CD14-positive monocyte (primary cell): ENCODE measurements around the gene GAS7. TPM values are rescaled to one million over a fixed set of nuclear protein-coding genes. Genes with fewer than 3 reads are reported as not detected.

Experiments used
- DNase-seq, 3 donors: peaks; one replicate each; pipeline ENCODE4 v3.0.0-alpha.2; 2011 to 2022
- H2AFZ ChIP-seq: 2 replicates; pipeline ENCODE4 v1.6.0; 2012; ENCODE audit warnings: mild to moderate bottlenecking, low read depth, low read length, inconsistent platforms; ENCODE audit not compliant: insufficient read depth, poor library complexity, severe bottlenecking
- H3K27ac ChIP-seq, 2 donors: 1 replicate in 1 of 2; 2 replicates in 1 of 2; pipeline ENCODE4 v1.5.1; 2012 to 2013; ENCODE audit warnings: low read length in 2 of 2, control low read depth in 1 of 2, inconsistent platforms in 1 of 2, low read depth in 1 of 2, mild to moderate bottlenecking in 1 of 2
- H3K27me3 ChIP-seq, 2 donors: one replicate each; pipeline versions ENCODE4 v1.6.0 to v1.6.1; 2011 to 2013; ENCODE audit warnings: low read length in 2 of 2; ENCODE audit not compliant: control insufficient read depth in 2 of 2, insufficient read depth in 2 of 2
- H3K36me3 ChIP-seq, 2 donors: replicated peaks in 1 of 2; 1 replicate in 1 of 2; 2 replicates in 1 of 2; pipeline versions ENCODE4 v1.5.1 to v1.6.1; 2012 to 2013; ENCODE audit warnings: low read length in 2 of 2, control low read depth in 1 of 2, inconsistent platforms in 1 of 2, mild to moderate bottlenecking in 1 of 2; ENCODE audit not compliant: insufficient read depth in 2 of 2, control insufficient read depth in 1 of 2
- H3K4me1 ChIP-seq, 2 donors: 1 replicate in 1 of 2; 2 replicates in 1 of 2; pipeline versions ENCODE4 v1.5.1 to v1.6.1; 2012 to 2013; ENCODE audit warnings: low read length in 2 of 2, control low read depth in 1 of 2, inconsistent platforms in 1 of 2, mild to moderate bottlenecking in 1 of 2, moderate library complexity in 1 of 2; ENCODE audit not compliant: insufficient read depth in 2 of 2, control insufficient read depth in 1 of 2
- H3K4me2 ChIP-seq: replicated peaks from 2 replicates; pipeline ENCODE3; 2012; ENCODE audit warnings: low read length, moderate library complexity, mild to moderate bottlenecking; ENCODE audit not compliant: poor library complexity, severe bottlenecking; ENCODE audit errors: extremely low read depth
- H3K4me3 ChIP-seq, 3 experiments: fragments of 200-600 bp in 1 of 3; sonication (generic) in 1 of 3; replicated peaks in 1 of 3; 1 replicate in 2 of 3; 2 replicates in 1 of 3; pipeline ENCODE4 v1.5.1; 2011 to 2013; ENCODE audit warnings: low read length in 3 of 3, mild to moderate bottlenecking in 3 of 3, control low read depth in 2 of 3, low read depth in 2 of 3, inconsistent platforms in 1 of 3, moderate library complexity in 1 of 3
- H3K79me2 ChIP-seq: 2 replicates; pipeline ENCODE4 v1.6.0; 2012; ENCODE audit warnings: mild to moderate bottlenecking, control low read depth, inconsistent platforms, low read length, moderate library complexity; ENCODE audit not compliant: insufficient read depth
- H3K9ac ChIP-seq: 2 replicates; pipeline ENCODE4 v1.6.0; 2017; ENCODE audit warnings: low read length, mild to moderate bottlenecking; ENCODE audit not compliant: insufficient read depth, poor library complexity, severe bottlenecking
- H3K9me3 ChIP-seq, 2 donors: replicated peaks in 1 of 2; 1 replicate in 1 of 2; 2 replicates in 1 of 2; pipeline versions ENCODE4 v1.5.1 to v1.6.1; 2012 to 2013; ENCODE audit warnings: low read length in 2 of 2, control low read depth in 1 of 2; ENCODE audit not compliant: control insufficient read depth in 1 of 2, insufficient read depth in 1 of 2
- H4K20me1 ChIP-seq: 2 replicates; pipeline ENCODE4 v1.6.0; 2012; ENCODE audit warnings: mild to moderate bottlenecking, low read length, control low read depth, moderate library complexity; ENCODE audit not compliant: insufficient read depth
- H3K27ac Mint-ChIP-seq, 7 donors: one replicate each; pipeline ENCODE4 v1.8.0; 2020; ENCODE audit warnings: mild to moderate bottlenecking in 7 of 7, mixed read lengths in 7 of 7, moderate library complexity in 6 of 7, inconsistent platforms in 2 of 7
- H3K27me3 Mint-ChIP-seq, 3 donors: one replicate each; pipeline ENCODE4 v1.8.0; 2021 to 2022; ENCODE audit warnings: low read depth in 3 of 3, mild to moderate bottlenecking in 3 of 3, mixed read lengths in 3 of 3, moderate library complexity in 3 of 3, inconsistent platforms in 1 of 3
- H3K36me3 Mint-ChIP-seq, 2 donors: one replicate each; pipeline ENCODE4 v1.8.0; 2020; ENCODE audit warnings: mixed read lengths in 2 of 2, inconsistent platforms in 1 of 2, mild to moderate bottlenecking in 1 of 2
- H3K4me1 Mint-ChIP-seq: one replicate; pipeline ENCODE4 v1.8.0; 2020; ENCODE audit warnings: mild to moderate bottlenecking, mixed read lengths
- H3K4me3 Mint-ChIP-seq, 2 donors: one replicate each; pipeline ENCODE4 v1.8.0; 2020; ENCODE audit warnings: mild to moderate bottlenecking in 2 of 2, mixed read lengths in 2 of 2, moderate library complexity in 1 of 2
- H3K9me3 Mint-ChIP-seq, 7 donors: one replicate each; pipeline ENCODE4 v1.8.0; 2020 to 2022; ENCODE audit warnings: mixed read lengths in 7 of 7, mild to moderate bottlenecking in 6 of 7, moderate library complexity in 6 of 7, inconsistent platforms in 2 of 7
- CTCF ChIP-seq: fragments of 200-600 bp; IDR thresholded peaks from one replicate; pipeline ENCODE4 v1.8.0; 2022; ENCODE audit warnings: antibody characterized with exemption, mild to moderate bottlenecking
- WGBS: methylation state at CpG from one replicate; pipeline ENCODE4 v1.1.5; 2013; ENCODE audit warnings: missing lambda C conversion rate; ENCODE audit not compliant: insufficient coverage; 5-methylcytosine and 5-hydroxymethylcytosine counted together
- intact Hi-C, 2 donors: fragments of 100-400 bp; cut with micrococcal nuclease; formaldehyde crosslinking; loops; one replicate each; pipeline versions ENCODE4 v1.15.0 to v1.15.1; 2023
- polyA plus RNA-seq, 3 donors: library from polyadenylated mRNA; depleted of rRNA in 1 of 3; unstranded in 2 of 3; stranded (reverse) in 1 of 3; fragments of 300-500 nt in 2 of 3; fragments of >200 nt in 1 of 3; fragmentation: Illumina TruSeq in 2 of 3; gene quantifications; 1 replicate in 2 of 3; 2 replicates in 1 of 3; pipeline ENCODE4 v1.2.3, GENCODE V29; 2012 to 2021

GAS7 gene
- polyA plus RNA-seq, 3 donors: 53.1 to 91.9 (median 66.6) TPM

DNA sequence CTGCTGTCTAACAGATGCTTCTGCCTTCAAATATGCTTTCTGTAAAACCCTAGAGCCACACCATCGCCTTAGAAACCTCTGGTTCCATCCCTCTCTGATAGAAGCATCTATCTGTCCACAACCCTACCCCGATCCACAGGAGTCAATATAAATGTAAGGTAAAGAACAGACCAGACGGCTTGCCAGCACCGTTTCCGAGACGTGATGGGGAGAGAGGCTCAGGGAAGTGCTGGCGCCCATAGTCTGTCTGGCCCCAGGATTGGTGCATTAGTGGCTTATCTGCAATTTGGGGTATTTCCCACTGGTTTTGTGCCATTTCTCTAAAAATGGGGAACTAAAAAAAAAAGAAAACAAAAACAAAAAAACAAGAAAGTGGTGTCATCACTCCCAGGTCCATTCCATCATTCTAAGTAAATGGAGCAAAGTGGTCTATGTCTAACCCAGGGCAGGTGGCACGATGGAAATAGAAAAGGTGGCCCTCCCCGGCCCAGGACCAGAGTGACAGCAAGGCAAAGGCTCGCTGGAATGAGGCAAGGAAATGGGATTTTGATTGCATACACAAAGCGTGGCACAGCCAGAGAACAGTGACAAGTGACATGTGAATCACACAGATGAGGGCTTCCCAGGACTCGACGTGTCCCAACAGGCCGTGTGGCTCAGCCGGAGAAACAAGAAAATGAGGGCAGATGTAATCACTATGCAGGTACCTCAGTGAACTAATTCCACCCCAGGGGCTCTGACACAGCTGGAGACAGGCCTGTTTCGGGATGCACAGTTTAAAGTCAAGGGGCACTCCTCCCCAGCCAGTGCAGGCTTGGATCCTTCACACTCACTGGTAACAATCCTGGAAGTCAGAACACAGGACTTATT lies 125.6 kb downstream of the GAS7 start:
- Histone ChIP-seq H3K9ac (no peak overlapping the region), H3K27ac (peak overlapping the region in 1 of 2 donors; percentile 31), H4K20me1 (peaks cover 33% of the 10 kb centered on the region), H3K4me1 (peaks cover 0 to 12% of the 10 kb centered on the region in 2 donors), H3K36me3 (no peaks in the 10 kb centered on the region), H3K79me2 (peaks cover 18% of the 10 kb centered on the region), H2AFZ (no peak overlapping the region), H3K4me2 (no peak overlapping the region), H3K9me3 (peaks cover 0 to under 1% of the 10 kb centered on the region in 2 donors), H3K27me3 (no peaks in the 10 kb centered on the region), H3K4me3 (no peak overlapping the region)
- intact Hi-C loops: no loop called here
- peaks cover 0 to 3% (median 2%) of the 10 kb centered on the region in 3 donors for H3K27me3 Mint-ChIP-seq
- peak overlapping the region in 6 of 7 donors; percentile 7 to 68 (median 38) for H3K27ac Mint-ChIP-seq
- H3K4me1 Mint-ChIP-seq: peaks cover 28% of the 10 kb centered on the region
- H3K9me3 Mint-ChIP-seq: peaks cover 4 to 7% (median 6%) of the 10 kb centered on the region in 7 donors
- 90% methylated on average over 10 of the region's 16 CpGs for whole genome bisulfite sequencing
- H3K4me3 Mint-ChIP-seq: no peak overlapping the region
- TF ChIP-seq CTCF: no peak
- peaks cover 9 to 13% of the 10 kb centered on the region in 2 donors for H3K36me3 Mint-ChIP-seq
- DNase-seq: peak in 1 of 3 donors; percentile 56

DNA sequence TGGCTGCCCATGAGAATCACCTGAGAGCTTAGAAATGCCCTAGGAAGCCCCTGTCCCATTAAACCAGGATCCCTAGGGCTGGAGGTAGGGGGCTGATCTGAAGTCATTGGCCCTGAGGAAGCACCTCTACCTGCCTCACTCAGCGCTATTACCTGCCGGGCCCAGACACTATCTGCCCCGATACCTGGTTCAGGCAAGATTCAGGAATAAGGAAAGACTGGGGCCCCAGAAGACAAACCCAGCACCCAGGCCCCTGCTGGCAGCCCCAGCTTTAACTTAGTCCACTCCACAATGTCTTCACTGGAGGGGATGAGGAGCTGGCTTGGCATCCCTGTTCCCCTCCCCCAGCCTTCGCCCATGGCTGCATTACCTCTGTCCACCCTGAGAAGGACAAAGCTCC lies 126.3 kb downstream of the GAS7 start:
- 93% methylated on average over 2 of the region's 4 CpGs for WGBS
- intact Hi-C loops: no loop called here

More for the DNA sequence above, 126.3 kb downstream of the GAS7 start:
- no peak for DNase-seq
- Histone ChIP-seq H4K20me1 (peaks cover 33% of the 10 kb centered on the region), H2AFZ (no peak overlapping the region), H3K4me3 (no peak overlapping the region), H3K9me3 (no peaks in the 10 kb centered on the region), H3K4me1 (peaks cover 0 to 12% of the 10 kb centered on the region in 2 donors), H3K4me2 (no peak overlapping the region), H3K27ac (peak overlapping the region in 1 of 2 donors; percentile 31), H3K79me2 (peaks cover 18% of the 10 kb centered on the region), H3K36me3 (no peaks in the 10 kb centered on the region), H3K9ac (no peak overlapping the region), H3K27me3 (no peaks in the 10 kb centered on the region)
- H3K9me3 Mint-ChIP-seq: peaks cover 0 to under 1% (median 0%) of the 10 kb centered on the region in 7 donors
- TF ChIP-seq CTCF: no peak
- peaks cover 0 to 3% (median 2%) of the 10 kb centered on the region in 3 donors for H3K27me3 Mint-ChIP-seq
- H3K36me3 Mint-ChIP-seq: peaks cover 5 to 10% of the 10 kb centered on the region in 2 donors
- peak overlapping the region in 3 of 7 donors; percentile 7 to 63 (median 32) for H3K27ac Mint-ChIP-seq
- no peak overlapping the region for H3K4me3 Mint-ChIP-seq
- H3K4me1 Mint-ChIP-seq: peaks cover 24% of the 10 kb centered on the region
